Fibroblast of lung (primary cell): ENCODE measurements around the gene GRHL3. TPM values are rescaled to one million over a fixed set of nuclear protein-coding genes. Genes with fewer than 3 reads are reported as not detected.

ENCODE experiments used
- DNase-seq, 2 donors: peaks; one replicate each; pipeline versions ENCODE4 v3.0.0 to v3.0.0-alpha.2; 2010; ENCODE audit warnings: low read depth in 2 of 2
- H2AFZ ChIP-seq: 2 replicates; pipeline ENCODE4 v1.5.1; 2012; ENCODE audit warnings: low read length, control low read depth, inconsistent platforms
- H3K27ac ChIP-seq: 2 replicates; pipeline ENCODE4 v1.5.1; 2011; ENCODE audit warnings: low read length, control low read depth; ENCODE audit not compliant: insufficient read depth
- H3K27me3 ChIP-seq: 2 replicates; pipeline ENCODE4 v1.5.1; 2011; ENCODE audit warnings: mild to moderate bottlenecking, low read length; ENCODE audit not compliant: control insufficient read depth, insufficient read depth
- H3K36me3 ChIP-seq: 2 replicates; pipeline ENCODE4 v1.5.1; 2011; ENCODE audit warnings: low read length; ENCODE audit not compliant: control insufficient read depth, insufficient read depth
- H3K4me1 ChIP-seq: 2 replicates; pipeline ENCODE4 v1.5.1; 2011; ENCODE audit warnings: low read length; ENCODE audit not compliant: control insufficient read depth, insufficient read depth; ENCODE audit errors: extremely low read depth
- H3K4me2 ChIP-seq: 2 replicates; pipeline ENCODE4 v1.5.1; 2011; ENCODE audit warnings: low read length, control low read depth; ENCODE audit not compliant: insufficient read depth; ENCODE audit errors: extremely low read depth
- H3K4me3 ChIP-seq, 4 experiments: fragments of 200-600 bp in 1 of 4; sonication (generic) in 1 of 4; replicated peaks in 1 of 4; 2 replicates each; pipeline ENCODE4 v1.5.1; 2011 to 2016; ENCODE audit warnings: low read length in 4 of 4, low read depth in 3 of 4, mild to moderate bottlenecking in 3 of 4, control low read depth in 2 of 4, inconsistent platforms in 1 of 4, mixed read lengths in 1 of 4; ENCODE audit not compliant: insufficient read depth in 1 of 4; ENCODE audit errors: control extremely low read depth in 1 of 4
- H3K79me2 ChIP-seq: 2 replicates; pipeline ENCODE4 v1.5.1; 2012; ENCODE audit warnings: mild to moderate bottlenecking, low read length, inconsistent platforms; ENCODE audit not compliant: control insufficient read depth, insufficient read depth
- H3K9ac ChIP-seq: 2 replicates; pipeline ENCODE4 v1.5.1; 2011; ENCODE audit warnings: mild to moderate bottlenecking, low read length, control low read depth; ENCODE audit not compliant: insufficient read depth
- H3K9me3 ChIP-seq: 2 replicates; pipeline ENCODE4 v1.5.1; 2012; ENCODE audit warnings: low read depth, low read length; ENCODE audit not compliant: control insufficient read depth, insufficient read depth
- H4K20me1 ChIP-seq: 2 replicates; pipeline ENCODE4 v1.5.1; 2011; ENCODE audit warnings: low read length; ENCODE audit not compliant: control insufficient read depth, insufficient read depth; ENCODE audit errors: extremely low read depth
- CTCF ChIP-seq, 2 donors: IDR thresholded peaks in 1 of 2; conservative IDR thresholded peaks in 1 of 2; 1 replicate in 1 of 2; 2 replicates in 1 of 2; pipeline ENCODE4 v1.5.1; 2011 to 2012; ENCODE audit warnings: low read length in 2 of 2, control low read depth in 1 of 2, inconsistent platforms in 1 of 2, low read depth in 1 of 2, mild to moderate bottlenecking in 1 of 2
- EZH2 ChIP-seq: IDR thresholded peaks from 2 replicates; pipeline ENCODE4 v1.5.1; 2012; ENCODE audit warnings: low read length, control low read depth, mild to moderate bottlenecking; ENCODE audit errors: missing control alignments
- polyA plus RNA-seq, 2 donors: library from polyadenylated mRNA; depleted of rRNA in 1 of 2; stranded (reverse) in 1 of 2; unstranded in 1 of 2; fragments of >200 nt; gene quantifications; 2 replicates each; pipeline ENCODE4 v1.2.1, GENCODE V29; 2011 to 2012; ENCODE audit warnings: missing spikeins in 1 of 2
- total RNA-seq: library from RNA; depleted of rRNA; stranded (reverse); fragments of >200 nt; gene quantifications from 2 replicates; pipeline ENCODE4 v1.2.1, GENCODE V29; 2014

GRHL3 gene
- total and polyA plus RNA-seq, 2 donors (not counting 1 experiment from before 2014, with no cell fraction given), result 0.03 TPM; not detected in 1

GRCh38 chr1:24336075-24336474 lies 16.9 kb downstream of the GRHL3 start:
- no peaks in the 10 kb centered on the region for H3K79me2 ChIP-seq
- no peaks in the 10 kb centered on the region for H3K9me3 ChIP-seq
- no peak overlapping the region for H3K4me3 ChIP-seq
- no peak for DNase-seq
- H3K4me1 ChIP-seq, result no peaks in the 10 kb centered on the region
- peaks cover 10% of the 10 kb centered on the region for H3K27me3 ChIP-seq
- no peak overlapping the region for H3K9ac ChIP-seq
- TF ChIP-seq EZH2 (no peak), CTCF (conservative IDR thresholded peaks at IDR 0.05 in 1 of 2, IDR thresholded peaks at IDR 0.05 in 1 of 2; ENCODE audit: low read depth in 1 of 2, low read length in 2 of 2) (no peak)
- H4K20me1 ChIP-seq, result no peaks in the 10 kb centered on the region
- no peak overlapping the region for H3K27ac ChIP-seq
- H2AFZ ChIP-seq, result no peak overlapping the region
- no peaks in the 10 kb centered on the region for H3K36me3 ChIP-seq
- H3K4me2 ChIP-seq, result no peak overlapping the region

- no peaks in the 10 kb centered on the region for H4K20me1 ChIP-seq
- H3K9ac ChIP-seq, result no peak overlapping the region
- H3K4me1 ChIP-seq, result no peaks in the 10 kb centered on the region
- H2AFZ ChIP-seq, result no peak overlapping the region
- DNase-seq, result no peak
- no peak overlapping the region for H3K27ac ChIP-seq
- TF ChIP-seq EZH2 (no peak), CTCF (conservative IDR thresholded peaks at IDR 0.05 in 1 of 2, IDR thresholded peaks at IDR 0.05 in 1 of 2; ENCODE audit: low read depth in 1 of 2, low read length in 2 of 2) (no peak)
- no peaks in the 10 kb centered on the region for H3K36me3 ChIP-seq
- H3K9me3 ChIP-seq, result no peaks in the 10 kb centered on the region
- H3K79me2 ChIP-seq, result no peaks in the 10 kb centered on the region
- no peak overlapping the region for H3K4me2 ChIP-seq
- H3K4me3 ChIP-seq, result no peak overlapping the region
- H3K27me3 ChIP-seq, result peaks cover 10% of the 10 kb centered on the region
Measured at GRCh38 chr1:24337455-24337854, 18.3 kb downstream of the GRHL3 start.

GRCh38 chr1:24338447-24338846 lies 19.3 kb downstream of the GRHL3 start:
- H3K27ac ChIP-seq, result no peak overlapping the region
- H3K36me3 ChIP-seq, result no peaks in the 10 kb centered on the region
- TF ChIP-seq EZH2 (no peak), CTCF (conservative IDR thresholded peaks at IDR 0.05 in 1 of 2, IDR thresholded peaks at IDR 0.05 in 1 of 2; ENCODE audit: low read depth in 1 of 2, low read length in 2 of 2) (no peak)
- no peaks in the 10 kb centered on the region for H3K79me2 ChIP-seq
- H3K9me3 ChIP-seq, result no peaks in the 10 kb centered on the region
- H2AFZ ChIP-seq, result no peak overlapping the region
- H3K4me1 ChIP-seq, result no peaks in the 10 kb centered on the region
- H3K4me2 ChIP-seq, result no peak overlapping the region
- peaks cover 10% of the 10 kb centered on the region for H3K27me3 ChIP-seq
- DNase-seq, result no peak
- H3K4me3 ChIP-seq, result no peak overlapping the region
- no peaks in the 10 kb centered on the region for H4K20me1 ChIP-seq
- no peak overlapping the region for H3K9ac ChIP-seq
